Measurements from ENCODE around the gene STIL. TPM values are rescaled to one million over a fixed set of nuclear protein-coding genes. Genes with fewer than 3 reads are reported as not detected.

STIL gene
- total RNA-seq, 4 donors from 2014 or later, result 3.4 to 16.3 (median 6.5) TPM

- WGBS, 2 donors (ENCODE audit: low coverage in 1 of 2), result 82 to 92% methylated on average over 2 to 6 of the region's 6 CpGs
- Histone ChIP-seq H3K27me3 (no peaks in the 10 kb centered on the region), H3K9me3 (no peaks in the 10 kb centered on the region), H3K4me3 (no peak overlapping the region), H3K27ac (no peak overlapping the region), H3K36me3 (no peaks in the 10 kb centered on the region), H3K4me1 (peaks cover 7 to 48% (median 37%) of the 10 kb centered on the region in 4 donors)
- no peak for TF ChIP-seq POLR2AphosphoS5 (IDR thresholded peaks at IDR 0.05)
- no peak for TF ChIP-seq POLR2A (IDR thresholded peaks at IDR 0.05)
- no peak for TF ChIP-seq CTCF (IDR thresholded peaks at IDR 0.05)
- TF ChIP-seq EP300 (IDR thresholded peaks at IDR 0.05; ENCODE audit: low read depth), result no peak
- in situ Hi-C loops (cut with MboI; ENCODE audit: low pct_ligation_motif_present in 1 of 4, low pct_unique_long_range_greater_than_20kb in 1 of 4, low sequenced_read_pairs in 3 of 4) (no loop called here), intact Hi-C loops (cut with DNase I; ENCODE audit: low total_unique reads) (no loop called here)
- DNase-seq, result no peak
Measured at GRCh38 chr1:47337350-47337749, 23.4 kb upstream of the STIL start.

- WGBS, 2 donors (ENCODE audit: low coverage in 1 of 2), result 22 to 41% methylated on average over 5 to 9 of the region's 9 CpGs
- Histone ChIP-seq H3K27ac (peak overlapping the region; percentile 99 to 100 (median 99)), H3K4me1 (peaks cover 11 to 54% (median 39%) of the 10 kb centered on the region in 4 donors), H3K4me3 (peak overlapping the region; percentile 90 to 98 (median 95)), H3K27me3 (no peaks in the 10 kb centered on the region), H3K9me3 (no peaks in the 10 kb centered on the region), H3K36me3 (no peaks in the 10 kb centered on the region)
- in situ Hi-C loops (cut with MboI; ENCODE audit: low pct_ligation_motif_present in 1 of 4, low pct_unique_long_range_greater_than_20kb in 1 of 4, low sequenced_read_pairs in 3 of 4), result no loop called here
- intact Hi-C loops (cut with DNase I; ENCODE audit: low total_unique reads), result no loop called here
- no peak for TF ChIP-seq POLR2AphosphoS5 (IDR thresholded peaks at IDR 0.05)
- TF ChIP-seq POLR2A (IDR thresholded peaks at IDR 0.05), result no peak
- TF ChIP-seq CTCF (IDR thresholded peaks at IDR 0.05), result no peak
- TF ChIP-seq EP300 (IDR thresholded peaks at IDR 0.05; ENCODE audit: low read depth), result no peak
- DNase-seq, result no peak
Measured at GRCh38 chr1:47334765-47335435, 21.0 kb upstream of the STIL start.

- H3K9me3 ChIP-seq, result no peaks in the 10 kb centered on the region
- in situ Hi-C loops (cut with MboI; ENCODE audit: low pct_ligation_motif_present in 1 of 4, low pct_unique_long_range_greater_than_20kb in 1 of 4, low sequenced_read_pairs in 3 of 4), result no loop called here
- intact Hi-C loops (cut with DNase I; ENCODE audit: low total_unique reads), result no loop called here
- peaks cover 11 to 52% (median 38%) of the 10 kb centered on the region in 4 donors for H3K4me1 ChIP-seq
- TF ChIP-seq POLR2AphosphoS5 (IDR thresholded peaks at IDR 0.05), result peak; percentile 12 to 74 (median 13)
- peak in 3 of 5 experiments; percentile 26 to 37 (median 30) for TF ChIP-seq CTCF (IDR thresholded peaks at IDR 0.05)
- no peak for TF ChIP-seq EP300 (IDR thresholded peaks at IDR 0.05; ENCODE audit: low read depth)
- TF ChIP-seq POLR2A (IDR thresholded peaks at IDR 0.05), result peak; percentile 64
- no peaks in the 10 kb centered on the region for H3K36me3 ChIP-seq
- 1% methylated on average over 60 of the region's 90 CpGs; no CpG with 5 or more reads in 1 of the 2 donors for WGBS, 2 donors (ENCODE audit: low coverage in 1 of 2)
- DNase-seq, result peak; percentile 87
- peak overlapping the region; percentile 99 to 100 (median 99) for H3K27ac ChIP-seq
- H3K4me3 ChIP-seq, result peak overlapping the region; percentile 90 to 98 (median 95)
- H3K27me3 ChIP-seq, result no peaks in the 10 kb centered on the region
Measured at GRCh38 chr1:47333922-47334764, 20.2 kb upstream of the STIL start.

- no peaks in the 10 kb centered on the region for H3K27me3 ChIP-seq
- peak within 1 kb of the TSS; percentile 90 to 98 (median 95) for H3K4me3 ChIP-seq
- peak within 1 kb of the TSS; percentile 99 to 100 (median 99) for H3K27ac ChIP-seq
- H3K4me1 ChIP-seq, result peaks cover 11 to 46% (median 35%) of the 10 kb centered on the region in 4 donors
- DNase-seq, result peak; percentile 86
- H3K36me3 ChIP-seq, result no peaks in the 10 kb centered on the region
- in situ Hi-C loops (cut with MboI; ENCODE audit: low pct_ligation_motif_present in 1 of 4, low pct_unique_long_range_greater_than_20kb in 1 of 4, low sequenced_read_pairs in 3 of 4) (no loop called here), intact Hi-C loops (cut with DNase I; ENCODE audit: low total_unique reads) (no loop called here)
- no peak for TF ChIP-seq CTCF (IDR thresholded peaks at IDR 0.05)
- peak; percentile 45 for TF ChIP-seq POLR2A (IDR thresholded peaks at IDR 0.05)
- TF ChIP-seq POLR2AphosphoS5 (IDR thresholded peaks at IDR 0.05), result peak; percentile 13 to 58 (median 46)
- no peak for TF ChIP-seq EP300 (IDR thresholded peaks at IDR 0.05; ENCODE audit: low read depth)
- 0% methylated on average over 26 of the region's 40 CpGs; no CpG with 5 or more reads in 1 of the 2 donors for WGBS, 2 donors (ENCODE audit: low coverage in 1 of 2)
- H3K9me3 ChIP-seq, result no peaks in the 10 kb centered on the region
Measured at GRCh38 chr1:47333578-47333921, 19.6 kb upstream of the STIL start, which contains the start of gene CMPK1. Gene CMPK1 (plus strand): TSS chr1:47333790. CDS start chr1:47333946, 156 bp downstream.

Data from transverse colon (tissue), 4 donors.